ENCODE results near the gene SRPK2. TPM values are rescaled to one million over a fixed set of nuclear protein-coding genes. Genes with fewer than 3 reads are reported as not detected.
"Not testable (repeated sequence)": the region's sequence is repeated elsewhere in the genome, so short reads cannot be mapped to it uniquely, and the experiment has no call there.

Gene SRPK2
- total RNA-seq, 4 donors from 2014 or later = 29.5 to 48.2 (median 30.6) TPM

DNA sequence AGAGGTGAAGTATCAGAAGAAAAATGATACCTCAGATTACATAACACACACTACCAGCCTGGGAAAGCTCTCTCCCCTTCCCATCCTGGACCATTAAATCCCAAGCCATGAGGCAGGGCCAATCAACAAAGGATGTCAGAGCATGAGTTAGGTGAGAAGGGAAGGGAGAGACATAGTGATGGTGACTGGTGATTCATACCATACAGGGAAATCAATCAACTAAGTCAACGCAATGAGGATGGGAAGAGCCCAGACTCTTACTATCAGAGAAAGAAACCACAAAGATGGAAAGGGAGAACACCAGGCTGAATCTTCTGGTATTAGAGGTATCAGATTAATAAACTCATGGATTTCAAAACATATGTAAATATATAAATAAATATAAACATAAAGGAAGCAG lies 189.3 kb downstream of the SRPK2 start:
- no peak for ATAC-seq (ENCODE audit: low FRiP score)

DNA sequence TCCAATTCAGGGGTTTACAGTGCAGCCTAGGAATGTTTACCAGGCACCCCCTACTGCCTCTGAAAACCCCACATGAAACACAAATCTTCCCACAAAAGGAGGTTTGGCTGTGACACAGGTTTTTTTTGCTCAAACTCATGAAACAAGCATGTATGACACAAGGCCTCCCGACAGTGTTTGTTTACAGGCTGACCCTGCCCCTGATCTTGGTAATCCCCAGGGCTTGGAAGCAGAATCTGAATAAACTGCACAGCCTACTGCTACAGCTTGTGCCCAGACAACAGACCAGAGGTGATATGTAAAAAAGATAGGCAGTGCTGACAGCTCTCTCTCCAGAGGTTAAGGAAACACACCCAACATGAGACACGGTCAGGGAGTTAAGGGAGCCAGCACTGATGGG lies 190.5 kb downstream of the SRPK2 start:
- TF ChIP-seq, protein P1, sequence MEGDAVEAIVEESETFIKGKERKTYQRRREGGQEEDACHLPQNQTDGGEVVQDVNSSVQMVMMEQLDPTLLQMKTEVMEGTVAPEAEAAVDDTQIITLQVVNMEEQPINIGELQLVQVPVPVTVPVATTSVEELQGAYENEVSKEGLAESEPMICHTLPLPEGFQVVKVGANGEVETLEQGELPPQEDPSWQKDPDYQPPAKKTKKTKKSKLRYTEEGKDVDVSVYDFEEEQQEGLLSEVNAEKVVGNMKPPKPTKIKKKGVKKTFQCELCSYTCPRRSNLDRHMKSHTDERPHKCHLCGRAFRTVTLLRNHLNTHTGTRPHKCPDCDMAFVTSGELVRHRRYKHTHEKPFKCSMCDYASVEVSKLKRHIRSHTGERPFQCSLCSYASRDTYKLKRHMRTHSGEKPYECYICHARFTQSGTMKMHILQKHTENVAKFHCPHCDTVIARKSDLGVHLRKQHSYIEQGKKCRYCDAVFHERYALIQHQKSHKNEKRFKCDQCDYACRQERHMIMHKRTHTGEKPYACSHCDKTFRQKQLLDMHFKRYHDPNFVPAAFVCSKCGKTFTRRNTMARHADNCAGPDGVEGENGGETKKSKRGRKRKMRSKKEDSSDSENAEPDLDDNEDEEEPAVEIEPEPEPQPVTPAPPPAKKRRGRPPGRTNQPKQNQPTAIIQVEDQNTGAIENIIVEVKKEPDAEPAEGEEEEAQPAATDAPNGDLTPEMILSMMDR (IDR thresholded peaks at IDR 0.05) = no peak
- ATAC-seq (ENCODE audit: low FRiP score) = no peak

More for the DNA sequence above, 189.3 kb downstream of the SRPK2 start:
- TF ChIP-seq, protein P1 (IDR thresholded peaks at IDR 0.05) = no peak
- no peak for DNase-seq (ENCODE audit: low spot score)

DNA sequence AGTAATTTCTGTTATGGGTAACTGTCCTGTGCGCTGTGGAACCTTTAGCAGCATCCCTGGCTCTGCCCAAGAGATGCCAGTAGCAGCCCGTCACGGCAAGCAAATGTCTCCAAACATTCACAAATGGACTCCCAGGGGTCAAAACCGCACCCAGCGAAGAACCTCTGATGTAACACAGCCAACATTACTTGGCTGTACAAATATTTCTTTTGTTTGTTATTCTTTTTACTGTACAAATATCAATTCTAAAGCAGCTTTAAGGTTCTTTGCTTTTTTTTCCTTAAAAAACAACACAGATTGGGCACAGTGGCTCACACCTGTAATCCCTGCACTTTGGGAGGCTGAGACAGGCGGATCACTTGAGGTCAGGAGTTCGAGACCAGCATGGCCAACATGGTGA lies 192.2 kb downstream of the SRPK2 start:
- TF ChIP-seq, protein P1 (IDR thresholded peaks at IDR 0.05) = no peak
- ATAC-seq (ENCODE audit: low FRiP score) (no peak), DNase-seq (ENCODE audit: low spot score) (no peak)

More for the DNA sequence above, 190.5 kb downstream of the SRPK2 start:
- no peak for DNase-seq (ENCODE audit: low spot score)

DNA sequence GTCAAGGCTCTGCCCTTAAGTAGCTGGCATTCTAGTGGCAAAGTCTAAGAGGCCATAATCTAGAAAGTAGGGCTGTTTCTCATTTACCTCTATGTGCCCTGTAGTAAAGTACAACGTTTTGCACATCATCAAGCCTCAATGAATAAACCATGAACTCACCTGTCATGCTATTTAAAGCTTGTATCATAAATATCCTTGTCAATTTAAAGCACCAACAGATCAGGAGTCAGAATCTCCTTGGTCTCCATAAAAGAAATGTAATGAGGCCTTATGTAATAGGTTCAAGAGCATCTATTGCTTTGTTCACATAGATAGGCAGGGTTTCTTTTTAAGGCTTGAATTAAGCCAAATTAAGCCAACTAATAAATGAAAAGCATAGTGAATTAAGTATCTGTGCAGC lies 192.8 kb downstream of the SRPK2 start:
- DNase-seq (ENCODE audit: low spot score) (no peak), ATAC-seq (ENCODE audit: low FRiP score) (no peak)
- TF ChIP-seq, protein P1 (IDR thresholded peaks at IDR 0.05) = no peak

DNA sequence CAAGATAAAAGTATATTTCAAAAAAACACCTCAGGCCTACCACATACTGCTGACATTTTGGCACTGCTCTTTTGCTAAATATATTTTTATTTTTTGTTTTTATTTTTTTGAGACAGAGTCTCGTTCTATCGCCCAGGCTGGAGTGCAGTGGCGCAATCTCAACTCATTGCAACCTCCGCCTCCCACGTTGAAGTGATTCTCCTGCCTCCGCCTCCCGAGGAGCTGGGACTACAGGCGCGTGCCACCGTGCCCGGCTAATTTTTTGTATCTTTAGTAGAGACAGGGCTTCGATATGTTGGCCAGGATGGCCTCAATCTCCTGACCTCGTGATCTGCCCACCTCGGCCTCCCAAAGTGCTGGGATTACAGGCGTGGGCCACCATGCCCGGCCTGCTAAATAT lies 193.8 kb downstream of the SRPK2 start:
- DNase-seq (ENCODE audit: low spot score); ATAC-seq (ENCODE audit: low FRiP score): not testable (repeated sequence)

DNA sequence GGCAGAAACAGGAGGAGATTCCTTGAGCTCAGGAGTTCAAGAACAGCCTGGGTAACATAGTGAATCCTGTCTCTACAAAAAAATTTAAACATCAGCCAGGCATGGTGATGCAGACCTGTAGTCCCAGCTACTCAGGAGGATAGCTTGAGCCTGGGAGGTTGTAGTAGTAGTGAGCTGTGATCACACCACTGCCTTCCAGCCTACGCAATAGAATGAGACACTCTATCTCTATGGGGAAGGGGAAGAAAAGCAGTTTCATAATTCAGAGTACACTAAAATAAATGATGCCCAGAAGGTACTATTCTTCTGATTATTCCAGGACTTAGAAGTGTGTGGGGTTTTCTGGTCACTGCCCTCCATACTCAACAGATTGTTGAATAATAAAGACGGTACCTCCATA lies 197.4 kb downstream of the SRPK2 start:
- TF ChIP-seq, protein P1 (IDR thresholded peaks at IDR 0.05) = no peak
- ATAC-seq (ENCODE audit: low FRiP score) (no peak), DNase-seq (ENCODE audit: low spot score) (no peak)

DNA sequence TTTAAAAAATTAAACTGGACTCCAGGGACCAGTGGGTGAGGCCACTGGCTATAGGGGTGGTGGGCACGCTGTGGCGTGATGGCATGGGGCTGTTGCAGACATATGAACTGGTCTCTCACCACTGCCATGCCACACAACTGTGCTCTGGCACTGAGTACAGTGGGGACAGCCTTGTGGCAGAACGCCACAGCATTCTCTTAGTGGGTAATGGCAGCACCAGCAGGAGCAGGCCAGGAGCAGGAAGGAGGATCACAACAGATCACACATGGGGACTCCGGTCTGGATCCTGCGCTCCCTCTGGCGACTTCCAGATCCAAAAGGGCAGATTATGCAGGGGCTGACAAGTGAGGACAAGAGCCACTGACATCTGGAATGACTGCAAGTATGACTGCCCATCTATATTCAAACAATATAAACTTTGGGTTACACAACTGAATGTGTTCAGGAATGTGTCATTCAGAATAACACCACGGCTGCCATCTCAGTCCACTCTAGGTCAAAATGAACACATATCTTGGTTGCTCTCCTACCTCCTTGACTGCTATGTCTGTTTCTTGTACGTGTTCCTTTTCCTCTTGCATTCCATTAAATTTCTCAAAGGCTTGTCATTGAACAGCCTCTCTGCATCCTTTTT lies 198.7 kb downstream of the SRPK2 start:
- ATAC-seq (ENCODE audit: low FRiP score) = no peak
- TF ChIP-seq, protein P1 (IDR thresholded peaks at IDR 0.05) = no peak
- DNase-seq (ENCODE audit: low spot score) = no peak

Measured in omental fat pad (tissue), 4 donors.